ENCODE data around the gene IL22.

IL22 gene

DNA sequence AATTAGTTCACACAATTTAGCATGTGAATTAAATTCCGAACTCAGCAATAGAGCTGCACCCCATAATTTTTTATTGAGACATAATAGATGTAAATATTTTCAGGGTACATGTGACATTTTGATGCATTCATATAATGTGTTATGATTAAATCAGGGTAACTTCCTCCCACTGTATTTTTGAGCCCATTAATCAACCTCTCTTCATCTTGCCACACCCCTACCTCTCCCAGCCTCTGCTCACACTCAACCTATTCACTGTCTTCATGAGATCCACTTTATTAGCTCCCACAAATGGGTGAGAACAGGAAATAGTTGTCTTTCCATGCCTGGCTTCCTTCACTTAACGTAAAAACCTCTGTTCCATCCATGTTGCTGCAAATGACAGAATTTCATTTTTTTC is 42.5 kb downstream of the IL22 start:
- TF ChIP-seq CREB1 (IDR thresholded peaks at IDR 0.05; ENCODE audit: low read depth) (no peak), CEBPB (IDR thresholded peaks at IDR 0.05) (no peak), NFIC (IDR thresholded peaks at IDR 0.05) (no peak), REST (IDR thresholded peaks at IDR 0.05; ENCODE audit: low read depth) (no peak), TAF1 (IDR thresholded peaks at IDR 0.05; ENCODE audit: low read depth) (no peak)
- TF ChIP-seq, protein P1, sequence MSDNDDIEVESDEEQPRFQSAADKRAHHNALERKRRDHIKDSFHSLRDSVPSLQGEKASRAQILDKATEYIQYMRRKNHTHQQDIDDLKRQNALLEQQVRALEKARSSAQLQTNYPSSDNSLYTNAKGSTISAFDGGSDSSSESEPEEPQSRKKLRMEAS (IDR thresholded peaks at IDR 0.05), result no peak

- no peak for TF ChIP-seq YY1 (IDR thresholded peaks at IDR 0.05; ENCODE audit: low read depth)
- TF ChIP-seq EGR1 (IDR thresholded peaks at IDR 0.05), result no peak
- TF ChIP-seq RAD21 (IDR thresholded peaks at IDR 0.05; ENCODE audit: low read depth), result no peak
- TF ChIP-seq, protein P1 (IDR thresholded peaks at IDR 0.05), result no peak
Observed at GRCh38 chr12:68207276-68207675, 46.1 kb downstream of the IL22 start.

DNA sequence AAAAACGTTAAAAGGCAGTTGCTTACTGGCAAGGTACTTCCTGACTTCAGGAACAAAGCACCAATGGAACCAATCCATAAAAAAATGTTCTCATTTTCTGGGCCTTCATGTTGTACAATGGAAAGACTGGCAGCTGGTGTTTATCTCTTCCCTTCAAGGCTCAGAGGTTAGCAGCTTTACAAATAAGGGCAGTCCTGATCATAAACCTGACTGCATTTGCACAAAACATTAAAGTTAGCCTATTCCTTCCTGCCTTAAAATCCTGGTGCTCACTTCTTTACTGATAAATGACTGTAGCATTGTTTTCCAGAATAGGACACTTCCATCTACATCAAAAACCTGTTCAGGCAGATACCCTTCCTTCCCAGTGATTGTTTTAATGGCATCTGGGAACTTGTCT is 47.0 kb downstream of the IL22 start:
- TF ChIP-seq FOXM1 (IDR thresholded peaks at IDR 0.05; ENCODE audit: borderline replicate concordance, low read depth), result no peak
- no peak for TF ChIP-seq TAF1 (IDR thresholded peaks at IDR 0.05; ENCODE audit: low read depth)
- no peak for TF ChIP-seq YY1 (IDR thresholded peaks at IDR 0.05; ENCODE audit: low read depth)

GRCh38 chr12:68203460-68203875 is 49.9 kb downstream of the IL22 start:
- TF ChIP-seq TEAD4 (IDR thresholded peaks at IDR 0.05) (no peak), EGR1 (IDR thresholded peaks at IDR 0.05) (no peak), YY1 (IDR thresholded peaks at IDR 0.05; ENCODE audit: low read depth) (no peak), TAF1 (IDR thresholded peaks at IDR 0.05; ENCODE audit: low read depth) (no peak)
- TF ChIP-seq, protein P1 (IDR thresholded peaks at IDR 0.05), result no peak
- TF ChIP-seq, protein P2, sequence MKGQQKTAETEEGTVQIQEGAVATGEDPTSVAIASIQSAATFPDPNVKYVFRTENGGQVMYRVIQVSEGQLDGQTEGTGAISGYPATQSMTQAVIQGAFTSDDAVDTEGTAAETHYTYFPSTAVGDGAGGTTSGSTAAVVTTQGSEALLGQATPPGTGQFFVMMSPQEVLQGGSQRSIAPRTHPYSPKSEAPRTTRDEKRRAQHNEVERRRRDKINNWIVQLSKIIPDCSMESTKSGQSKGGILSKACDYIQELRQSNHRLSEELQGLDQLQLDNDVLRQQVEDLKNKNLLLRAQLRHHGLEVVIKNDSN (IDR thresholded peaks at IDR 0.05), result no peak

GRCh38 chr12:68200854-68201253 is 52.5 kb downstream of the IL22 start:
- TF ChIP-seq YY1 (IDR thresholded peaks at IDR 0.05; ENCODE audit: low read depth) (no peak), TEAD4 (IDR thresholded peaks at IDR 0.05) (no peak), RAD21 (IDR thresholded peaks at IDR 0.05; ENCODE audit: low read depth) (no peak)
- TF ChIP-seq, protein P2 (IDR thresholded peaks at IDR 0.05), result no peak

DNA sequence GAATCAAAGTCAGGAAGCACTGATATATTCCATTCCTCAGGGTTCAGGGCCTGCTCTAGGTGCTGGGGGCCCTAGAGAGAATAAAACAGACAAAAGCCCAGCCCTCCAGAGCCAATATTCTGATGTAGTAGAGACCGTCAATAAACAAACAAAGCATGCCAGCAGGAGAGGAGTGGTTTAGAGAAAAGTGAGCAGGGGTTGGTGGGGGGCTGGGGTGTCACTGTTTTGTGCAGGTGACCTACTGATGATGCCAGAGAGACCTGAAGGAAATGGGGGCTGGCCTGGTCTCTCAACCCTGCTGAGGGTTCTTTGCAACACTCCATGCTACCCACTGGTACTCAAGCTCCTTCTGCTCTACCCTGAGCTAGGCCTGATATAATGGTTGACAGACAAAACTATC is 54.3 kb downstream of the IL22 start:
- TF ChIP-seq EP300 (IDR thresholded peaks at IDR 0.05; ENCODE audit: borderline replicate concordance) (no peak), ZBTB7A (IDR thresholded peaks at IDR 0.05; ENCODE audit: low read depth) (no peak), RAD21 (IDR thresholded peaks at IDR 0.05; ENCODE audit: low read depth) (no peak), TAF1 (IDR thresholded peaks at IDR 0.05; ENCODE audit: low read depth) (no peak), CEBPB (IDR thresholded peaks at IDR 0.05) (no peak), YY1 (IDR thresholded peaks at IDR 0.05; ENCODE audit: low read depth) (no peak), TEAD4 (IDR thresholded peaks at IDR 0.05) (no peak), CREB1 (IDR thresholded peaks at IDR 0.05; ENCODE audit: low read depth) (no peak), EGR1 (IDR thresholded peaks at IDR 0.05) (no peak), NFIC (IDR thresholded peaks at IDR 0.05) (no peak), TCF12 (IDR thresholded peaks at IDR 0.05; ENCODE audit: low read depth) (no peak), REST (IDR thresholded peaks at IDR 0.05; ENCODE audit: low read depth) (no peak), FOXM1 (IDR thresholded peaks at IDR 0.05; ENCODE audit: borderline replicate concordance, low read depth) (no peak)
- TF ChIP-seq, protein P2 (IDR thresholded peaks at IDR 0.05), result no peak
- TF ChIP-seq, protein P1 (IDR thresholded peaks at IDR 0.05), result no peak
